ENCODE data around the gene RWDD3. TPM values are rescaled to one million over a fixed set of nuclear protein-coding genes. Genes with fewer than 3 reads are reported as not detected.

Gene RWDD3
- total RNA-seq, 1 experiment from 2014 or later: 10.3 TPM

GRCh38 chr1:95216292-95216990, 17.6 kb upstream of the RWDD3 start:
- CTCF ChIA-PET: interaction anchor here (1.4 kb wide), 1 partner anchor 16 kb away, joined by 3 read pairs; no protein-coding TSS in a partner anchor
- Mint-ChIP-seq H3K9me3 (ENCODE audit: unreplicated experiment) (no peaks in the 10 kb centered on the region), H3K36me3 (ENCODE audit: insufficient read depth, unreplicated experiment) (no peaks in the 10 kb centered on the region), H3K4me3 (ENCODE audit: unreplicated experiment) (no peak overlapping the region), H3K4me1 (ENCODE audit: insufficient read depth, unreplicated experiment) (no peaks in the 10 kb centered on the region), H3K27ac (ENCODE audit: low read depth, unreplicated experiment) (no peak overlapping the region), H3K27me3 (ENCODE audit: insufficient read depth, unreplicated experiment) (no peaks in the 10 kb centered on the region)
- POLR2A ChIA-PET: no interaction called here
- no TSS peak for BruUV-seq (replicated peaks)
- TF ChIP-seq CTCF (IDR thresholded peaks at IDR 0.05; ENCODE audit: unreplicated experiment): no peak
- intact Hi-C loops (cut with micrococcal nuclease): no loop called here
- DNase-seq (ENCODE audit: unreplicated experiment): no peak

- Mint-ChIP-seq H3K4me1 (ENCODE audit: insufficient read depth, unreplicated experiment) (no peaks in the 10 kb centered on the region), H3K9me3 (ENCODE audit: unreplicated experiment) (no peaks in the 10 kb centered on the region), H3K27ac (ENCODE audit: low read depth, unreplicated experiment) (no peak overlapping the region), H3K36me3 (ENCODE audit: insufficient read depth, unreplicated experiment) (no peaks in the 10 kb centered on the region), H3K4me3 (ENCODE audit: unreplicated experiment) (no peak overlapping the region), H3K27me3 (ENCODE audit: insufficient read depth, unreplicated experiment) (no peaks in the 10 kb centered on the region)
- BruUV-seq (replicated peaks): no TSS peak
- intact Hi-C loops (cut with micrococcal nuclease): no loop called here
- DNase-seq (ENCODE audit: unreplicated experiment): no peak
- ChIA-PET CTCF (interaction anchor here (1.0 kb wide), 1 partner anchor 363 kb away, joined by 5 read pairs; no protein-coding TSS in a partner anchor), POLR2A (no interaction called here)
- no peak for TF ChIP-seq CTCF (IDR thresholded peaks at IDR 0.05; ENCODE audit: unreplicated experiment)
Measured at GRCh38 chr1:95217371-95217770, 16.6 kb upstream of the RWDD3 start.

DNA sequence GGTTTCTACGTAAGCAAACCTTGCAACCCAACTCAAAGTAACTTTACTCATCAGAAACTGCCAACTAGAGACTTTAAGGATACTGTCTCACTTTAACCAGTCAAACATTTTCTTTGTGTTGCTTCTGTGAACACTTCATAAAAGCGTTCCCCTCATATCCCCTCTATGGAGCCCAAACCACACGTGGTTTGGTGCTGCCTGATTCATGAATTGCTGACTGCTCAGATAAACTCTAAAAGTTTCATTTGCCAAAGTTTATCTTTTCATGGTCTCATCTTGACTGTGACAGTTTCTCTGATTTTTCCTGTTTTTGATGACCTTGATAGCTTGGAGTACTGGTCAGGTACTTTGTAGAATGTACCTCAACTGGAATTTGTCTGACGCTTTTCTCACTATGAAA, 14.6 kb upstream of the RWDD3 start:
- H3K9me3 Mint-ChIP-seq (ENCODE audit: unreplicated experiment): no peaks in the 10 kb centered on the region
- H3K27me3 Mint-ChIP-seq (ENCODE audit: insufficient read depth, unreplicated experiment): no peaks in the 10 kb centered on the region
- no peaks in the 10 kb centered on the region for H3K4me1 Mint-ChIP-seq (ENCODE audit: insufficient read depth, unreplicated experiment)
- H3K27ac Mint-ChIP-seq (ENCODE audit: low read depth, unreplicated experiment): no peak overlapping the region
- BruUV-seq (replicated peaks): no TSS peak
- H3K4me3 Mint-ChIP-seq (ENCODE audit: unreplicated experiment): no peak overlapping the region
- H3K36me3 Mint-ChIP-seq (ENCODE audit: insufficient read depth, unreplicated experiment): no peaks in the 10 kb centered on the region
- DNase-seq (ENCODE audit: unreplicated experiment): no peak
- TF ChIP-seq CTCF (IDR thresholded peaks at IDR 0.05; ENCODE audit: unreplicated experiment): no peak
- ChIA-PET CTCF (no interaction called here), POLR2A (interaction anchor here (0.6 kb wide), 1 partner anchor 150 kb away, joined by 3 read pairs; no protein-coding TSS in a partner anchor)
- intact Hi-C loops (cut with micrococcal nuclease): no loop called here

DNA sequence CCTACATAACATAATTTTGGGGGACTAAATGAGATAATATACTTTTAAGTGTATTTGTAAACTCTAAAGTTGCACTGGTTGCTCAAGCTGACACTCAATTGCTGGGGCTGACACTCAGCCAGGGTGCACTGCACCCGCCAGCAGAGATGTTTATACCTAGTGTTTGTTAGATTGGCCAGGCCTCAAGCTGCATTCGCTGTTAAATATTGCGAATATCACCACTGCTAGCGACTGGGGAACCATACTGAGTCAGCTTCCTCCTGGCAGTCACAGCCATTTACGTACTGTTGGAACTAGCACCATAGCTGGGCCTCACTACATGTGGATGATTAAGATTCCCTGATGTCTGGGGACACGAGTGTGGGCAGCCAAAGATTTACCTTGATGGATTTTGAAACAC, 12.7 kb upstream of the RWDD3 start:
- Mint-ChIP-seq H3K4me1 (ENCODE audit: insufficient read depth, unreplicated experiment) (no peaks in the 10 kb centered on the region), H3K27me3 (ENCODE audit: insufficient read depth, unreplicated experiment) (no peaks in the 10 kb centered on the region), H3K9me3 (ENCODE audit: unreplicated experiment) (no peaks in the 10 kb centered on the region), H3K4me3 (ENCODE audit: unreplicated experiment) (no peak overlapping the region), H3K27ac (ENCODE audit: low read depth, unreplicated experiment) (no peak overlapping the region), H3K36me3 (ENCODE audit: insufficient read depth, unreplicated experiment) (no peaks in the 10 kb centered on the region)
- BruUV-seq (replicated peaks): no TSS peak
- TF ChIP-seq CTCF (IDR thresholded peaks at IDR 0.05; ENCODE audit: unreplicated experiment): no peak
- ChIA-PET CTCF (interaction anchor here (0.7 kb wide), 1 partner anchor 208 kb away, joined by 3 read pairs; no protein-coding TSS in a partner anchor), POLR2A (no interaction called here)
- intact Hi-C loops (cut with micrococcal nuclease): no loop called here
- DNase-seq (ENCODE audit: unreplicated experiment): no peak
